OCI-LY3 (cell line): ENCODE measurements around the gene NANOS3.

Experiments used
- H2AFZ ChIP-seq: fragments of 200-600, 300-600 bp; shearing (Covaris generic); 2 replicates; pipeline ENCODE4 v1.6.0; 2014; ENCODE audit warnings: antibody characterized with exemption, low read depth, low read length
- H3K27ac ChIP-seq: fragments of 200-600, 300-600 bp; sonication (generic); 2 replicates; pipeline ENCODE4 v1.5.1; 2014; ENCODE audit warnings: mild to moderate bottlenecking, low read length, moderate library complexity, mixed read lengths
- H3K27me3 ChIP-seq: fragments of 200-600, 300-600 bp; sonication (generic); 2 replicates; pipeline ENCODE4 v1.6.1; 2014; ENCODE audit warnings: low read depth, low read length, mixed read lengths
- H3K36me3 ChIP-seq: fragments of 200-600, 300-600 bp; sonication (generic); replicated peaks from 2 replicates; pipeline ENCODE3; 2014; ENCODE audit warnings: low read depth, low read length, mixed read lengths
- H3K4me1 ChIP-seq: fragments of 300-600, 200-600 bp; sonication (generic); 2 replicates; pipeline ENCODE4 v1.6.1; 2014; ENCODE audit warnings: low read length, mixed read lengths
- H3K4me2 ChIP-seq: fragments of 200-600, 300-600 bp; sonication (generic); 2 replicates; pipeline ENCODE4 v1.6.1; 2014; ENCODE audit warnings: low read length, mixed read lengths
- H3K4me3 ChIP-seq: fragments of 300-600, 200-600 bp; sonication (generic); 2 replicates; pipeline ENCODE4 v1.5.1; 2014; ENCODE audit warnings: antibody characterized with exemption, mild to moderate bottlenecking, low read length, moderate library complexity
- H3K79me2 ChIP-seq: fragments of 300-600, 200-600 bp; shearing (Covaris generic); 2 replicates; pipeline ENCODE4 v1.6.1; 2014; ENCODE audit warnings: mild to moderate bottlenecking, low read length, mixed read lengths
- H3K9ac ChIP-seq: fragments of 300-600, 200-600 bp; shearing (Covaris generic); 2 replicates; pipeline ENCODE4 v1.6.0; 2014; ENCODE audit warnings: mild to moderate bottlenecking, low read length, moderate library complexity
- H3K9me3 ChIP-seq: fragments of 200-600, 300-600 bp; shearing (Covaris generic); 2 replicates; pipeline ENCODE4 v1.6.1; 2014; ENCODE audit warnings: low read length, mixed read lengths; ENCODE audit not compliant: insufficient read depth
- H4K20me1 ChIP-seq: fragments of 200-600, 300-600 bp; sonication (generic); 2 replicates; pipeline ENCODE4 v1.6.1; 2016; ENCODE audit warnings: low read length, mixed read lengths; ENCODE audit not compliant: insufficient read depth
- CTCF ChIP-seq: fragments of 200-600, 300-600 bp; sonication (generic); IDR thresholded peaks from 2 replicates; pipeline ENCODE4 v1.5.1; 2014; ENCODE audit warnings: antibody characterized with exemption, low read length, low read depth
- EZH2phosphoT487 ChIP-seq: fragments of 200-600 bp; shearing (Covaris generic); IDR thresholded peaks from 2 replicates; pipeline ENCODE4 v1.6.1; 2018; ENCODE audit warnings: antibody characterized with exemption, mixed run types, low read depth

The NANOS3 gene

GRCh38 chr19:13905634-13906520 is 28.9 kb downstream of the NANOS3 start, which contains the start of the genes BRME1 and CC2D1A:
TSS of gene BRME1 (minus strand) at chr19:13906117. CDS start at chr19:13904892, 1,225 bp downstream.
TSS of gene CC2D1A (plus strand) at chr19:13906201. CDS start at chr19:13906442, 241 bp downstream.
- peak within 1 kb of the TSS; percentile 90 for H3K4me3 ChIP-seq
- peak within 1 kb of the TSS; percentile 92 for H2AFZ ChIP-seq
- peak within 1 kb of the TSS; percentile 83 for H3K9ac ChIP-seq
- peaks cover 11% of the 10 kb centered on the region for H3K4me1 ChIP-seq
- H3K79me2 ChIP-seq = 0 out of 2 replicates have a peak, but pooled peaks cover 5% of the 10 kb centered on the region
- H3K36me3 ChIP-seq = peaks cover 9% of the 10 kb centered on the region
- H4K20me1 ChIP-seq = no peaks in the 10 kb centered on the region
- H3K4me2 ChIP-seq = peak within 1 kb of the TSS; percentile 96
- peak within 1 kb of the TSS; percentile 36 for H3K27ac ChIP-seq
- H3K9me3 ChIP-seq = no peaks in the 10 kb centered on the region
- no peaks in the 10 kb centered on the region for H3K27me3 ChIP-seq
- TF ChIP-seq CTCF = no peak
- no peak for TF ChIP-seq EZH2phosphoT487

GRCh38 chr19:13906521-13906904 is 29.6 kb downstream of the NANOS3 start:
- H3K79me2 ChIP-seq = 0 out of 2 replicates have a peak, but pooled peaks cover 5% of the 10 kb centered on the region
- peak overlapping the region; percentile 79 for H2AFZ ChIP-seq
- peak overlapping the region; percentile 36 for H3K27ac ChIP-seq
- H3K4me1 ChIP-seq = peaks cover 11% of the 10 kb centered on the region
- H3K27me3 ChIP-seq = no peaks in the 10 kb centered on the region
- TF ChIP-seq EZH2phosphoT487 (no peak), CTCF (no peak)
- peak overlapping the region; percentile 83 for H3K9ac ChIP-seq
- no peaks in the 10 kb centered on the region for H4K20me1 ChIP-seq
- peaks cover 9% of the 10 kb centered on the region for H3K36me3 ChIP-seq
- peak overlapping the region; percentile 90 for H3K4me3 ChIP-seq
- no peaks in the 10 kb centered on the region for H3K9me3 ChIP-seq
- H3K4me2 ChIP-seq = peak overlapping the region; percentile 96

- Histone ChIP-seq H2AFZ (peak overlapping the region; percentile 79; the same call in 1 of the 2 replicates), H4K20me1 (no peaks in the 10 kb centered on the region), H3K4me1 (peaks cover 11% of the 10 kb centered on the region), H3K36me3 (peaks cover 9% of the 10 kb centered on the region), H3K9me3 (no peaks in the 10 kb centered on the region), H3K79me2 (0 out of 2 replicates have a peak, but pooled peaks cover 5% of the 10 kb centered on the region), H3K9ac (peak overlapping the region; percentile 83), H3K4me2 (peak overlapping the region; percentile 96), H3K27ac (no peak overlapping the region), H3K4me3 (peak overlapping the region; percentile 90), H3K27me3 (no peaks in the 10 kb centered on the region)
- TF ChIP-seq EZH2phosphoT487 (no peak), CTCF (no peak)
Measured at GRCh38 chr19:13906910-13907309, 30.0 kb downstream of the NANOS3 start.

- Histone ChIP-seq H4K20me1 (no peaks in the 10 kb centered on the region), H3K36me3 (peaks cover 22% of the 10 kb centered on the region), H3K4me1 (peaks cover 11% of the 10 kb centered on the region), H3K79me2 (0 out of 2 replicates have a peak, but pooled peaks cover 5% of the 10 kb centered on the region), H3K4me3 (no peak overlapping the region), H3K9me3 (no peaks in the 10 kb centered on the region), H2AFZ (no peak overlapping the region), H3K9ac (no peak overlapping the region), H3K4me2 (no peak overlapping the region), H3K27me3 (no peaks in the 10 kb centered on the region), H3K27ac (no peak overlapping the region)
- TF ChIP-seq CTCF = no peak
Measured at GRCh38 chr19:13908674-13909073, 31.7 kb downstream of the NANOS3 start.
